Stimulated activated CD8-positive, alpha-beta memory T cell treated with anti-CD3 and anti-CD28 coated beads, Interleukin-7, amount 100 ng/mL, for 1 hour (primary cell): ENCODE results near the gene TFDP1.

Experiments
- DNase-seq, 2 donors: peaks; one replicate each; pipeline ENCODE4 v3.0.0-alpha.2; 2020; ENCODE audit warnings: low read depth in 2 of 2

Gene TFDP1

GRCh38 chr13:113665597-113666328 lies 81.2 kb downstream of the TFDP1 start:
- DNase-seq = no peak

- DNase-seq = no peak
These were observed 81.7 kb downstream of the TFDP1 start for GRCh38 chr13:113666329-113666670.

GRCh38 chr13:113666951-113667701 lies 82.6 kb downstream of the TFDP1 start, which contains the start of gene GRK1:
GRK1 (plus strand) TSS chr13:113667219; CDS start chr13:113667387, 168 bp downstream.
- no peak for DNase-seq

- DNase-seq = no peak
These were observed 83.4 kb downstream of the TFDP1 start for GRCh38 chr13:113667771-113668490.

- no peak for DNase-seq
These were observed 84.0 kb downstream of the TFDP1 start for GRCh38 chr13:113668491-113668971.

GRCh38 chr13:113669231-113669754 lies 84.7 kb downstream of the TFDP1 start:
- no peak for DNase-seq

- no peak for DNase-seq
These were observed 85.3 kb downstream of the TFDP1 start for GRCh38 chr13:113669755-113670341.

GRCh38 chr13:113670541-113670940 lies 86.0 kb downstream of the TFDP1 start:
- no peak for DNase-seq

- no peak for DNase-seq
These were observed 86.8 kb downstream of the TFDP1 start for GRCh38 chr13:113671066-113672001.

GRCh38 chr13:113672002-113672651 lies 87.6 kb downstream of the TFDP1 start:
- DNase-seq = no peak
